22Rv1 (cell line): Measurements from ENCODE around the gene SCN8A.
"Not testable (repeated sequence)": the region's sequence is repeated elsewhere in the genome, so short reads cannot be mapped to it uniquely, and the experiment has no call there.

Experiments
- H3K27ac ChIP-seq: fragments of 450-650 bp; 2 replicates; pipeline ENCODE4 v1.5.1; 2017
- CTCF ChIP-seq: fragments of 450-650 bp; IDR thresholded peaks from 2 replicates; pipeline ENCODE4 v1.5.1; 2017; ENCODE audit warnings: mild to moderate bottlenecking
- ZFX ChIP-seq: fragments of 450-650 bp; IDR thresholded peaks from 2 replicates; pipeline ENCODE4 v1.6.1; 2017; ENCODE audit warnings: antibody characterized with exemption, borderline replicate concordance

SCN8A gene

GRCh38 chr12:51825216-51825615 lies 234.2 kb downstream of the SCN8A start:
- TF ChIP-seq ZFX (no peak), CTCF (no peak)

GRCh38 chr12:51826881-51827280 lies 235.8 kb downstream of the SCN8A start:
- TF ChIP-seq CTCF (no peak), ZFX (no peak)
- no peak overlapping the region for H3K27ac ChIP-seq

More at GRCh38 chr12:51825216-51825615, 234.2 kb downstream of the SCN8A start:
- H3K27ac ChIP-seq, result no peak overlapping the region

- TF ChIP-seq CTCF, result no peak
- no peak for TF ChIP-seq ZFX
- H3K27ac ChIP-seq, result no peak overlapping the region
These were observed 237.1 kb downstream of the SCN8A start for GRCh38 chr12:51827925-51828818.

- H3K27ac ChIP-seq, result no peak overlapping the region
- TF ChIP-seq CTCF, result no peak
- TF ChIP-seq ZFX, result no peak
These were observed 238.0 kb downstream of the SCN8A start for GRCh38 chr12:51829011-51829481.

GRCh38 chr12:51829641-51830040 lies 238.6 kb downstream of the SCN8A start:
- H3K27ac ChIP-seq, result no peak overlapping the region
- TF ChIP-seq ZFX (no peak), CTCF (no peak)

GRCh38 chr12:51831817-51832216 lies 240.8 kb downstream of the SCN8A start:
- not testable (repeated sequence) for H3K27ac ChIP-seq

- H3K27ac ChIP-seq, result no peak overlapping the region
- no peak for TF ChIP-seq ZFX
- TF ChIP-seq CTCF, result no peak
These were observed 241.5 kb downstream of the SCN8A start for GRCh38 chr12:51832354-51833107.
